H9 (cell line): ENCODE measurements around the gene MROH7. TPM values are rescaled to one million over a fixed set of nuclear protein-coding genes. Genes with fewer than 3 reads are reported as not detected.

ENCODE experiments used
- DNase-seq: peaks from one replicate; pipeline ENCODE4 v3.0.0-alpha.2; 2017
- H2AFZ ChIP-seq: one replicate; pipeline ENCODE4 v1.6.1; 2013; ENCODE audit warnings: mild to moderate bottlenecking, low read length, control low read depth, moderate library complexity
- H2AK5ac ChIP-seq: 2 replicates; pipeline ENCODE4 v1.6.1; 2013; ENCODE audit warnings: low read length, control low read depth, mixed read lengths; ENCODE audit not compliant: insufficient read length
- H2BK120ac ChIP-seq: one replicate; pipeline ENCODE4 v1.6.1; 2013; ENCODE audit warnings: low read depth, mild to moderate bottlenecking, low read length, control low read depth, inconsistent platforms; ENCODE audit not compliant: poor library complexity, severe bottlenecking
- H2BK12ac ChIP-seq: 2 replicates; pipeline ENCODE4 v1.6.1; 2013; ENCODE audit warnings: low read length, control low read depth, mixed read lengths, low read depth; ENCODE audit not compliant: insufficient read length
- H2BK15ac ChIP-seq: 2 replicates; pipeline ENCODE4 v1.6.1; 2013; ENCODE audit warnings: low read depth, low read length, control low read depth
- H2BK20ac ChIP-seq: one replicate; pipeline ENCODE4 v1.6.1; 2013; ENCODE audit warnings: low read depth, mild to moderate bottlenecking, low read length, control low read depth, inconsistent platforms; ENCODE audit not compliant: poor library complexity, severe bottlenecking
- H2BK5ac ChIP-seq: 2 replicates; pipeline ENCODE4 v1.6.1; 2013; ENCODE audit warnings: low read length, control low read depth, mixed read lengths; ENCODE audit not compliant: insufficient read length
- H3K14ac ChIP-seq: 2 replicates; pipeline ENCODE4 v1.6.1; 2013; ENCODE audit warnings: low read length, control low read depth; ENCODE audit not compliant: insufficient read depth
- H3K18ac ChIP-seq: 2 replicates; pipeline ENCODE4 v1.6.1; 2013; ENCODE audit warnings: low read depth, mild to moderate bottlenecking, mixed read lengths, low read length, control low read depth; ENCODE audit not compliant: insufficient read length
- H3K23ac ChIP-seq: 2 replicates; pipeline ENCODE4 v1.6.1; 2013; ENCODE audit warnings: low read length, control low read depth, mixed read lengths, low read depth; ENCODE audit not compliant: insufficient read length
- H3K23me2 ChIP-seq: 2 replicates; pipeline ENCODE4 v1.6.1; 2013; ENCODE audit warnings: low read depth, mild to moderate bottlenecking, mixed read lengths, low read length, control low read depth; ENCODE audit not compliant: insufficient read length, poor library complexity, severe bottlenecking
- H3K27ac ChIP-seq: 2 replicates; pipeline ENCODE4 v1.5.1; 2013; ENCODE audit warnings: low read length, control low read depth, mixed read lengths, low read depth; ENCODE audit not compliant: insufficient read length
- H3K27me3 ChIP-seq: 2 replicates; pipeline ENCODE4 v1.6.1; 2013; ENCODE audit warnings: low read length, control low read depth, inconsistent platforms; ENCODE audit not compliant: insufficient read depth
- H3K4ac ChIP-seq: 2 replicates; pipeline ENCODE4 v1.6.1; 2013; ENCODE audit warnings: low read depth, mild to moderate bottlenecking, control low read depth, inconsistent platforms, low read length, moderate library complexity
- H3K4me1 ChIP-seq: 2 replicates; pipeline ENCODE4 v1.6.1; 2013; ENCODE audit warnings: low read length, control low read depth, inconsistent platforms; ENCODE audit not compliant: insufficient read depth
- H3K4me2 ChIP-seq: 2 replicates; pipeline ENCODE4 v1.6.1; 2013; ENCODE audit warnings: low read length, control low read depth, mixed read lengths; ENCODE audit not compliant: insufficient read length, insufficient read depth
- H3K56ac ChIP-seq: 2 replicates; pipeline ENCODE4 v1.6.1; 2013; ENCODE audit warnings: low read depth, mild to moderate bottlenecking, mixed read lengths, low read length, control low read depth; ENCODE audit not compliant: insufficient read length
- H3K79me1 ChIP-seq: 2 replicates; pipeline ENCODE4 v1.6.1; 2013; ENCODE audit warnings: low read depth, mild to moderate bottlenecking, moderate library complexity, low read length, control low read depth, inconsistent platforms; ENCODE audit not compliant: insufficient read depth, poor library complexity, severe bottlenecking
- H3K79me2 ChIP-seq: 2 replicates; pipeline ENCODE4 v1.6.1; 2013; ENCODE audit warnings: low read length, control low read depth, inconsistent platforms; ENCODE audit not compliant: insufficient read depth
- H3K9ac ChIP-seq: 2 replicates; pipeline ENCODE4 v1.6.1; 2013; ENCODE audit warnings: low read length, control low read depth, mixed read lengths; ENCODE audit not compliant: insufficient read length; ENCODE audit errors: extremely low read depth
- H3K9me3 ChIP-seq: one replicate; pipeline ENCODE4 v1.6.1; 2013; ENCODE audit warnings: low read depth, low read length, inconsistent platforms; ENCODE audit not compliant: control insufficient read depth
- H3T11ph ChIP-seq: one replicate; pipeline ENCODE4 v1.6.1; 2013; ENCODE audit warnings: mild to moderate bottlenecking, low read length, control low read depth, inconsistent platforms
- H4K20me1 ChIP-seq: one replicate; pipeline ENCODE4 v1.6.1; 2013; ENCODE audit not compliant: control insufficient read depth, insufficient read length, insufficient read depth
- H4K5ac ChIP-seq: 2 replicates; pipeline ENCODE4 v1.6.1; 2013; ENCODE audit warnings: low read depth, mild to moderate bottlenecking, mixed read lengths, low read length, control low read depth; ENCODE audit not compliant: insufficient read length
- H4K8ac ChIP-seq: replicated peaks from 2 replicates; pipeline ENCODE4 v1.6.1; 2013; ENCODE audit warnings: low read length, control low read depth, mixed read lengths, low read depth; ENCODE audit not compliant: insufficient read length
- H4K91ac ChIP-seq: 2 replicates; pipeline ENCODE4 v1.6.1; 2013; ENCODE audit warnings: low read depth, mild to moderate bottlenecking, moderate library complexity, mixed read lengths, low read length, control low read depth; ENCODE audit not compliant: insufficient read length
- H3K27ac Mint-ChIP-seq, 3 experiments: 2 replicates in 2 of 3; 3 replicates in 1 of 3; pipeline ENCODE4 v1.8.0; 2020 to 2021; ENCODE audit warnings: mixed read lengths in 3 of 3, mild to moderate bottlenecking in 1 of 3, moderate library complexity in 1 of 3
- H3K27me3 Mint-ChIP-seq: 2 replicates; pipeline ENCODE4 v1.8.0; 2021; ENCODE audit warnings: low read depth, mild to moderate bottlenecking, moderate library complexity, mixed read lengths
- H3K36me3 Mint-ChIP-seq, 3 experiments: 2 replicates in 2 of 3; 3 replicates in 1 of 3; pipeline ENCODE4 v1.8.0; 2020 to 2021; ENCODE audit warnings: low read depth in 3 of 3, mixed read lengths in 3 of 3; ENCODE audit not compliant: insufficient read depth in 1 of 3
- H3K4me1 Mint-ChIP-seq, 2 experiments: 2 replicates each; pipeline ENCODE4 v1.8.0; 2020; ENCODE audit warnings: mixed read lengths in 2 of 2
- H3K4me3 Mint-ChIP-seq, 2 experiments: 2 replicates in 1 of 2; 3 replicates in 1 of 2; pipeline ENCODE4 v1.8.0; 2020 to 2021; ENCODE audit warnings: mild to moderate bottlenecking in 2 of 2, mixed read lengths in 2 of 2, moderate library complexity in 1 of 2
- H3K9me3 Mint-ChIP-seq, 2 experiments: 2 replicates in 1 of 2; 3 replicates in 1 of 2; pipeline ENCODE4 v1.8.0; 2020; ENCODE audit warnings: mild to moderate bottlenecking in 2 of 2, mixed read lengths in 2 of 2, moderate library complexity in 1 of 2
- WGBS: extraction: QIAGEN DNeasy Blood & Tissue Kit; methylation state at CpG from one replicate; pipeline ENCODE4 v1.1.7; 2013; ENCODE audit warnings: missing lambda C conversion rate, low lambda C conversion rate, mixed read lengths; ENCODE audit not compliant: insufficient read length; ENCODE audit errors: extremely low coverage; 5-methylcytosine and 5-hydroxymethylcytosine counted together
- total RNA-seq: library from RNA; stranded (reverse); gene quantifications from 2 replicates; pipeline ENCODE4 v1.2.1, GENCODE V29; 2021
- TF ChIP-seq, protein P1 (sequence below): fragments of 200-600 bp; sonication (generic); conservative IDR thresholded peaks from 3 replicates; pipeline ENCODE4 v1.8.0; 2021; ENCODE audit warnings: antibody characterized with exemption, mild to moderate bottlenecking

Gene MROH7
- total RNA-seq, 1 experiment from 2014 or later: 0.09 TPM

GRCh38 chr1:54594463-54594862 lies 47.1 kb upstream of the MROH7 start:
- no CpG with 5 or more reads among the region's 16 CpGs for WGBS
- no peak overlapping the region; the same call in 1 of the 2 replicates for H3K14ac ChIP-seq
- H2BK20ac ChIP-seq: no peak overlapping the region
- no peak for DNase-seq
- no peaks in the 10 kb centered on the region for H3K79me1 ChIP-seq
- H4K20me1 ChIP-seq: no peaks in the 10 kb centered on the region
- no peak overlapping the region for H2BK5ac ChIP-seq
- H2BK120ac ChIP-seq: no peak overlapping the region
- no peak overlapping the region for H4K5ac ChIP-seq
- no peak overlapping the region for H4K91ac ChIP-seq
- no peak overlapping the region for H3K4ac ChIP-seq
- Mint-ChIP-seq H3K36me3 (peaks cover 0 to 3% (median 0%) of the 10 kb centered on the region in 3 experiments; a peak in 1 of 7 replicates), H3K4me1 (peaks cover 18 to 22% of the 10 kb centered on the region in 2 experiments), H3K9me3 (no peaks in the 10 kb centered on the region), H3K27ac (peak overlapping the region in 2 of 3 experiments; percentile 34 to 61; a peak in 2 of 7 replicates), H3K4me3 (no peak overlapping the region), H3K27me3 (no peaks in the 10 kb centered on the region)
- H3K4me1 ChIP-seq: no peaks in the 10 kb centered on the region; the same call in 1 of the 2 replicates
- no peak overlapping the region for H2BK12ac ChIP-seq
- no peak overlapping the region for H3K27ac ChIP-seq
- no peak overlapping the region for H2AFZ ChIP-seq
- H3K4me2 ChIP-seq: no peak overlapping the region
- no peaks in the 10 kb centered on the region for H3K79me2 ChIP-seq
- H4K8ac ChIP-seq: no peak overlapping the region
- H3K23me2 ChIP-seq: no peaks in the 10 kb centered on the region
- H3K23ac ChIP-seq: no peak overlapping the region
- H3K56ac ChIP-seq: no peak overlapping the region
- no peak overlapping the region for H3K18ac ChIP-seq
- no peaks in the 10 kb centered on the region for H3K9me3 ChIP-seq
- no peak overlapping the region for H3K9ac ChIP-seq
- H3T11ph ChIP-seq: no peak overlapping the region
- no peaks in the 10 kb centered on the region for H3K27me3 ChIP-seq
- no peak overlapping the region for H2AK5ac ChIP-seq
- TF ChIP-seq, protein P1, sequence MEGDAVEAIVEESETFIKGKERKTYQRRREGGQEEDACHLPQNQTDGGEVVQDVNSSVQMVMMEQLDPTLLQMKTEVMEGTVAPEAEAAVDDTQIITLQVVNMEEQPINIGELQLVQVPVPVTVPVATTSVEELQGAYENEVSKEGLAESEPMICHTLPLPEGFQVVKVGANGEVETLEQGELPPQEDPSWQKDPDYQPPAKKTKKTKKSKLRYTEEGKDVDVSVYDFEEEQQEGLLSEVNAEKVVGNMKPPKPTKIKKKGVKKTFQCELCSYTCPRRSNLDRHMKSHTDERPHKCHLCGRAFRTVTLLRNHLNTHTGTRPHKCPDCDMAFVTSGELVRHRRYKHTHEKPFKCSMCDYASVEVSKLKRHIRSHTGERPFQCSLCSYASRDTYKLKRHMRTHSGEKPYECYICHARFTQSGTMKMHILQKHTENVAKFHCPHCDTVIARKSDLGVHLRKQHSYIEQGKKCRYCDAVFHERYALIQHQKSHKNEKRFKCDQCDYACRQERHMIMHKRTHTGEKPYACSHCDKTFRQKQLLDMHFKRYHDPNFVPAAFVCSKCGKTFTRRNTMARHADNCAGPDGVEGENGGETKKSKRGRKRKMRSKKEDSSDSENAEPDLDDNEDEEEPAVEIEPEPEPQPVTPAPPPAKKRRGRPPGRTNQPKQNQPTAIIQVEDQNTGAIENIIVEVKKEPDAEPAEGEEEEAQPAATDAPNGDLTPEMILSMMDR: no peak
- H2BK15ac ChIP-seq: no peak overlapping the region
